GM21390 (cell line): ENCODE results near the gene MFSD12.
A peak's percentile ranks its signal among the peaks of the same experiment; 100 is the strongest.
"Not testable (repeated sequence)": the region's sequence is repeated elsewhere in the genome, so short reads cannot be mapped to it uniquely, and the experiment has no call there.

Source experiments
- ATAC-seq: cut with Tn5 transposase; IDR thresholded peaks from one replicate; pipeline ENCODE4 v1.9.1; 2021; ENCODE audit not compliant: unreplicated experiment

Gene MFSD12

DNA sequence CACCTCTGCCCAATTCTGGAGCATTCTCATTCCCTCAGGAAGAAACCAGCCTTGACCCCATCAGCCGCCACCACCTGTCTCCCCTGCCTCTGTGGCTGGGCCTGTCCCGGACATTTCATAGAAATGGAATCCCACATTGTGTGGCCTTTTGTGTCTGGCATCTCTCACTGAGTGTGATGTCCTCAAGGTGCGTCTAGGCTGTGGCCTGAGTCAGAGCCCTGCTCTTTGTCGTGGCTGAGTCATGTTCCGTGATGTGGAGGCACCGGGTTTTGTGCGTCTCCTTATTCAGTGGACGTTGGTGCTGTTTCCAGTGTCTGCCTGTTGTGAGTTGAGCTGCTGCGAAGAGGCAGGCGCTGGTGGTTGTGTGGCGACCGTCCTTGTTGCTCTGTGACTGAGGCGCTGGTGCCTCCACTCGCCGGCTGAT, 47.8 kb downstream of the MFSD12 start:
- no peak for ATAC-seq

DNA sequence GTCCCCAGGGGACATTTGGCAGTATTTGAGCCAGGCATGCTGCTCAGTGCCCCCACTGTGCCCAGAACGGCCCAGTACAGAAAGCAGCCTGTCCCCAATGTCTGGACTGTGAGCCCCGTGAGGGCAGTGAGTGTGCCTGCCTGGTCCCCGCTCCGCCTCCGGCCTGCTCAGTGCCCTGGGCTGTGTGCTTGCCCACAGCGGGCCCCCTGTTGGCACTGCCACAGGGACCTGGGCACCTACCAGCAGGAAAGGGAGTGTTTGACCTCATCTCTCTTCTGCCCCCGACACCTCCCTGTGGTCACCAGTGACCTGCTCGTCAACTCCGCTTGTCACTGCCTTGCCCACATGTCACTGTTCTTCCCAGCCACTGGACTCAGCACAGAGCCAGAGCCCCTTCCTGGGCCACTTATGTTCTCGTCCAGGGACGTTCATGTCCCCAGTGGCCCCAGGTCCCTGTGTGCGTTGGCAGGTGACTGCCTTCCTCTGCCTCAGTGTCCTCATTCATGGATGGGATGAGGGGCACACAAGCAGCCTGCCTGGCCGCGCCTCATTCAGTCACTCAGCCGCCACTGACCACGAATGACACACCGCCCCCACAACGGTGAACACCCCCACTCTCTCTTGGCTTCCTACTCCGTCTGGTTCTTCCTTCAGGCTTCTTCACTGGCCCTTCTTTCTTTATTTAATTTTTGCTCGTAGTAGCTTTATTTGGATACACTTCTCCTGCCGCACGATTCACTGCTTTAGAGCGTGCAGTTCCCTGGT, 48.4 kb downstream of the MFSD12 start:
- ATAC-seq = no peak

- not testable (repeated sequence) for ATAC-seq
Measured at GRCh38 chr19:3508121-3508661, 49.2 kb downstream of the MFSD12 start.

GRCh38 chr19:3507371-3508120, 49.8 kb downstream of the MFSD12 start:
- ATAC-seq = no peak

DNA sequence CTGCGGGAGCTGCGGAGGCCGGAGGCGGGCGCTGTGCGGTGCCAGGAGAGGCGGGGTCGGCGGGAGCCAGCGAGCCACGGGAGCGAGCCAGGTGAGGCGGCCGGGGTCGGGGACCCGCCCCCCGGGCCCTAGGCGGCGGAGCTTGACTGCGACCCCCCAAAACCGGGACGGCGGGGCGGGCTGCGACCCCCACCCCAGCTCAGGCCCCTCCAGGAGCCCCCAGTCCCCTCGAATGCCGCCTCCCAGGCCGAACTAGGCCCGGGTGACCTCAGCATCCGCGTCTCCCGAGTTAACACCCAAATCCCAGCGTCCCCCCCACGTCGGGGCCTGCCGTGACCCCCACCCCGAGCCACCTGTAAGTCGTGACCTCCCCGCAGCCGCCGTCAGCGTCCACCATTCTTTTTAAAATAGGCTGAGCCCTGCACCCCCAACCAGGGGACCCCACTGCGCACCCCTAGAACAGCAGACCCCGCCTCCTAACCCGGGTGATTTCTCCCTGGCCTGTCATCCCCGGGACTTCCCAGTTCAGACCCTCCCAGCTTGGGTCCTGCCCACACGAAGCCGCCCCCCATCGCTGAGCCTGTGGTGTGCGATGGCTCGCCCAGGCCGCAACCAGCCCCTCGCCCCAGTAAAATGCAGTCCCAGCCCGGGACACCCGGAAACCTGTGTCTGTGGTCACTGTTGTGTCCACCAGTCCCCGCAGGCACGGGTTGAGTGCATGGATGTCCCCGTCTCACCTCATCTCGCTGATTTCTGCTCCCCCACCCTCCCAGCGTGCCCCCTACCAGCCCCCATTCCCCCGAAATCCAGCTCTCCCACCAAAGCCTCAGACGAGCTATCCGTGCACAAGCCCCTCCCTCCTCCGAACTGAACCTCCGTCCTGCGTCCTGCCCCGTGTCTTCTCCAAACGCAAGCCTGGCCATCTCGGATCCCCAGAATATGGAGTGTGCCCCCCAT, 50.7 kb downstream of the MFSD12 start:
- ATAC-seq = peak; percentile 9

DNA sequence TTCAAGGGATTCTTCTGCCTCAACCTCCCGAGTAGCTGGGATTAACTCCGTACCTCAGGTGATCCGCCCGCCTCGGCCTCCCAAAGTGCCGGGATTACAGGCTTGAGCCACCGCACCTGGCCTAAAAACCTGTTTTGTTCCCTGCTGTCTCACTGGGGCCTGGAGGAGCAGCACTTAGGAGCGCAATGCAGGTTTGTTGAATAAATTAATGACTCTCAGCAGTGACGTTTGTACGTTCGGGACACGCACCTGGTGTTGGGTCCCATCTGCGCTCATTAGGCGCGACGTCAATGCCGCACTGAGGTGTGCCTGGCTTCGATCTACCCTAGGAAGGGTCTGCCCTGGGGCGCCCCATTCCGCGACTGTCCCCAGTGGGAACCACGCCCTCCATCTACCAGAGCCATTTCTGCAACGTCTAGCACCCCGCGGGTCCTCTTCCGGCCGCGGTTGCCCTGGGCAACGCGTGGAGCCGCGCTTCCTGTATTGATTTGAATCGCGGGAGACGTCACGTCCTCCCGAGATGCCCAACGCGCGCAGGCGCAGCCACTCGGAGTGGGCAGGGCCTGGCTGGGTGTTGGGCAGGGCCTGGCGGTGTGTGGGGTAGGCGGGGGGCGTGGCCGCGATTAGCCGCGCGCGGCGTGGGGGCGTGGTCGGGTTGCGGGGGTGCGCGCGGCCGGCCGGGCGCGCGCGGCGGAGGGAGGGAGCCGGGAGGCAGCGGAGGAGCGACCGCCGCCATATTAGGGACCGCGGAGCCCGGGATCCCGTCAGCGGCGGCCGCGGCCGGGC, 51.6 kb downstream of the MFSD12 start, which contains the start of gene FZR1:
Gene FZR1 (plus strand): TSS at position 714 of the 786 bp plus-strand sequence. CDS start 16,679 bp downstream, outside the sequence.
- ATAC-seq = peak; percentile 79

- no peak for ATAC-seq
Measured at GRCh38 chr19:3504735-3505134, 52.7 kb downstream of the MFSD12 start.

DNA sequence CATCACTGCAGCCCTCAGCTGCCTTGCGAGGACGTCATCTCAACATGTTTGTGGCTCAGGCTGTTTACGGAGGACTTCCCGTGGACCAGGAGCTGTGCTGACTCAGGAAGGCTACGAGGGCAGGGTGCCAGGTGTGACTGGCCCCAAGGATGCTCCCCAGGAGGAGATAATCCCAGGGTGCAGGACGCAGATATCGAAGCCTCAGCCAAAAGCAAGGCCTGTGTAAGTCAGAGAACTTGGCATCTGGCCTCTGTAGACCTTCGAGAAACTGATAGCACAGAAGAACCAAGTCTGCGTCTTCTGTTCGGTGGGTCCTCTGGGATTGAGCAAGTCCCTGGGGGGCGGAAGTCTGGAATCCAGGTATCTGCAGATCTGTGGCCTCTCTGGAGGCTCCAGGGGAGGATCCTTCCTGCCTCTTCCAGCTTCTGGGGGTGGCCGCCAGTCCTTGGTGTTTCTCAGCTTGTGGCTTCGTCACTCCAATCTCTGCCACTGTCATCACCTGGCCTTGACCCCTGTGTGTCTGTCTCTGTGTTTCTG, 54.3 kb downstream of the MFSD12 start:
- no peak for ATAC-seq

DNA sequence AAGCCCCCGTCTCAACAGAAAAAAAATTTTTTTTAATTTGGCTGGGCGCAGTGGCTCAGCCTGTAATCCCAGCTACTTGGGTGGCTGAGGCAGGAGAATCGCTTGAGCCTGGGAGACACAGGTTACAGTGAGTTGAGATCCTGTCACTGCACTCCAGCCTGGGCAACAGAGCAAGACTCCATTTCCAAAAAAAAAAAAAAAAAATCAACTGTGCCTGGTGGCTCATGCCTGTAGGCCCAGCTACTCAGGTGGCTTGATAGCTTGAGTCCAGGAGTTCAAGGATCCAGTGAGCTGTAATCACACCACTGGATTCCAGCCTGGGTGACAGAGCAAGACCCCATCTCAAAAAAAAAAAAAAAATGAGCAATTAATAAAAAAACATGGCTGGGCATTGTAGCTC, 55.6 kb downstream of the MFSD12 start:
- ATAC-seq = no peak

GRCh38 chr19:3500429-3501101, 56.8 kb downstream of the MFSD12 start, which contains the start of gene DOHH:
Gene DOHH (minus strand): TSS chr19:3500674. CDS start chr19:3496814, 3,860 bp downstream.
- ATAC-seq = peak; percentile 68

DNA sequence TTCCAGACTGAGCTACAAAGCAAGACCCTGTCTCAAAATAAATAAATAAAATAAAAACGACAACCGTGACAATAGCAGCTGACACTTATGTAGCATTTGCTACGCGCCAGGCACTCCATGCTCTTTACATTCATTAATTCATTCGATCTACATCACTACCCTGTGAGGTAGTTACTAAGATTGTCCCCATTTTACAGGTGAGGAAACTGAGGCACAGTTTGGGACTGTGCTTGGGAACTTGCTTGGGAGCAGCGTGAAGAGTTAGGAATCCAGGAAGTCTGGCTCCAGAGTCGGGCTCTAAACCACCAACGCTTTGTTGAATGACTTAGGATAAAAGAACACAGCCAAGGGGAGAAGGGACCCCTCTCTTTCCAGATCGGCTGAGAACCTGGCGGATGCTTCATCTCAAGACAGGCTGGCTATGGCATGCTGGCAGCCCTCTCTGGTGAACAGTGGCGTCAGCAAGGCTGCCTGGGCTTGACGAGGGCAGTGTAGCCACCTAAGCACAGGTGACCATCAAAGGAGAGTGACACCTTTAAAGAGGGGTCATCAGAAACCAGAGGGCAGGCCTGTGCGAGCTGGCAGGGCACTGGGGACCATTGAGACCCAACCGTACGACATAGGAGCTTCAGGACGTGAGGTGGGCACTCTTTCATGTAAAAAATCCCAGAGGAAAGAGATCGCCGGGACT, 57.5 kb downstream of the MFSD12 start:
- ATAC-seq = no peak

DNA sequence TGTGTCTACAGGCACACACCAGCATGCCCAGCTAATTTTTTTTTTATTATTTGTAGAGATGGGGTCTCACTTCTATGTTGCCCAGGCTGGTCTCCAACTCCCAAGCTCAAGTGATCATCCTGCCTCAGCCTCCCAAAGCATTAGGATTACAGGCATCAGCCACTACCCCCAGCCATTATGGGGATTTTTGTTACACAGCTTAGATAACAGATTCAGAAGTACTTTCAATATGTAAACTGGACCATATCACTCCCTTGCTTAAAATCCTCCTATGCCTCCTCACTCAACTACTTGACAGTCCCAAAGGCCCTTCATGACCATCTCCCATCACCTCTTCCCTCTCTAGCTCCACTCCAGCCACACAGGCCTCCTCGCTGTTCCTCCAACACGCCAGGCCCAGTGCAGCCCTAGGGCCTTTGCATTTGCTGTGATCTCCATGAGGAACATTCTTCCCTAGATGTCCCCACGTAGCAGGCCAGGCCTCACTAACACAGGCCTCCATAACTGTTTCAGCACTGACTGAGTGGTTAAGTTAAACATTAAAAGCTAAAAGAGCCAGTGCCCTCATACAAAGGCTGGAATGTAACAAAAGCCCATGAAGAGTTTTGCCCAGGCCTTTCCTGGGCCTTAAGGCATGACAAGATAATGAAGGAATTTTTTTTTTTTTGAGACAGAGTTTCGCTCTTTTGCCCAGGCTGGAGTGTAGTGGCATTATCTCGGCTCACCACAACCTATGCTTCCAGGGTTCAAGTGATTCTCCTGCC, 59.4 kb downstream of the MFSD12 start:
- no peak for ATAC-seq

DNA sequence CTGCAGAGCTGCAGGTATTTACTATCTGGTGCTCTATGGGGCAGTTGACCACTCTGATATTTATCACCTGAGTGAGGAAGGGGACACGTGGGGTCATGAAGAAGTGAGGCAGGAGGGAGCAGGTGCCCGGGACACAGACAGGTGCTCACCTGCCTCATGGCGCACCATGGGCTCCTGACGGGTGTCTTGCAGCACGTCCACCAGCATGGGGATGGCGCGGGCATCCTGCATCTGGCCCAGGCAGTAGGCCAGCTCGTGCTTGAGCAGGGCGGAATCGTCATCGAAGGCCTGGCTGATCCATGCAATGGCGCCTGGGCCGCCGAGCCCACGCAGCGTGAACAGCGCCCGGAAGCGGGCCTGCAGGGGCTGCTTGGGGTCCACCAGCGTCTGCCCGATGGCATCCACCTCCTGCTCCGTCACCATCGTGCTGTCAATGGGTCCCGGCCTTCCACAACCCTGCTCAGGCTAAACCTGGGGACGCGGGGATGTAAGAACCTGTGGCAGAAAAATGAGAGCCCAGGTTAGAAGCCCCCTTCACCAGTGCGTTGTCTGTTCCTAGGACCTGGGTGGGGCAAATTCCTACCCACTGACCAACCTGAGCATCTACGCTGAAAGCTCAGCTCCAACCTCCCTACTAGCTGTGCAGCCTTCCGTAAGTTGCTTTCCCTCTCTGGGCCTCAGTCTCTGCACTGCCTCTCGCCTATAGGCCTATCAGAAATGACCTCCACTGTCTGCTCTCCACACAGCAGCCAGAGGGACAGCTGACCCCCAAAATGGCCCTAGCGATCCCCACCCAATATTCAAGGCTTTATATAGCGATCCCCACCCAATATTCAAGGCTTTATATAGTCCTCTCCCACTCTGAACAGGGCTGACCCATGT, 60.8 kb downstream of the MFSD12 start:
- ATAC-seq = no peak

DNA sequence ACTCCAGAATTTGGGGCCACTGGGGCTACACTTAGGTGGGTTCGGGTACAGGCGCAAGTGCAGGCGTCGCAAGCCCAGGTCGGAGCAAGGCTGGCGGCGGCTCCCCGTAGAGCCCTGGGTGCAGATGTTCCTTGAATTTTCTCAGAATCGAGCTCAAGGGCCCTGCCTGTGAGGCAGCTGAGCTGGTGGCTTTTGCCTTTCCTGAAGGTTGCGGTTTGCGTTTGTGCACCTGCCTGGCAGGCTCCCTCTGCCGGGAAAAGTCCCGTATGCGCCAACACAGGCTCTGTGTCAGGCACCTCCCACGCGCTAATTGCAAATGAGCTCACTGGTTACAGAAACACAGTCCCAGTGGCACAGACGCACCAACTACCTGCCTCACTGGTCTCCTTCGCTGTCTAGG, 62.8 kb downstream of the MFSD12 start:
- ATAC-seq = no peak
